ENCODE measurements around the gene PPP1R9A.

- TF ChIP-seq ZNF274 (IDR thresholded peaks at IDR 0.05; ENCODE audit: low read length) (no peak), ZNF274 (tag by site-specific recombination; IDR thresholded peaks at IDR 0.05; ENCODE audit: borderline replicate concordance) (no peak), ZNF138 (tag by site-specific recombination; IDR thresholded peaks at IDR 0.05; ENCODE audit: borderline replicate concordance) (no peak), PBX3 (CRISPR knock-in tag; IDR thresholded peaks at IDR 0.05) (no peak), CTCF (tag by site-specific recombination; IDR thresholded peaks at IDR 0.05) (no peak), TCF7L2 (IDR thresholded peaks at IDR 0.05; ENCODE audit: borderline replicate concordance, low read depth, low read length) (no peak), BCL11A (tag by site-specific recombination; IDR thresholded peaks at IDR 0.05; ENCODE audit: low read depth) (no peak), ZNF121 (tag by site-specific recombination; IDR thresholded peaks at IDR 0.05) (no peak), ZBTB10 (tag by site-specific recombination; IDR thresholded peaks at IDR 0.05) (no peak), ZSCAN30 (tag by site-specific recombination; IDR thresholded peaks at IDR 0.05) (no peak), ZNF501 (tag by site-specific recombination; IDR thresholded peaks at IDR 0.05) (no peak), TRIM28 (IDR thresholded peaks at IDR 0.05; ENCODE audit: borderline replicate concordance, low read length) (no peak), ZNF664 (tag by site-specific recombination; IDR thresholded peaks at IDR 0.05) (no peak)
Measured at GRCh38 chr7:94962661-94963060, 55.3 kb downstream of the PPP1R9A start.
